OCI-LY7 (cell line): Measurements from ENCODE around the gene RELN. TPM values are rescaled to one million over a fixed set of nuclear protein-coding genes. Genes with fewer than 3 reads are reported as not detected.

ENCODE experiments used
- BruUV-seq: library from RNA; stranded (reverse); fragments of 400-500 nt; replicated peaks from 2 replicates; lab custom pipeline; 2021; lab: Mats Ljungman, UMichigan
- CTCF ChIA-PET: fragments of 300-600 bp; sonication (Branson Sonifier 250); formaldehyde crosslinking; loops from one replicate; lab custom pipeline; 2022; ENCODE audit warnings: antibody characterized with exemption; ENCODE audit not compliant: unreplicated experiment; lab: Charles Lee
- POLR2A ChIA-PET: fragments of 300-600 bp; sonication (Branson Sonifier 250); formaldehyde crosslinking; loops from one replicate; lab custom pipeline; 2022; ENCODE audit warnings: antibody characterized with exemption; lab: Charles Lee
- DNase-seq: peaks from one replicate; pipeline ENCODE4 v3.0.0-alpha.2; 2015; ENCODE audit warnings: low spot score
- H2AFZ ChIP-seq: fragments of 200-600 bp; sonication (generic), shearing (Covaris generic); 2 replicates; pipeline ENCODE4 v1.6.1; 2014; ENCODE audit warnings: mild to moderate bottlenecking, antibody characterized with exemption, low read length, moderate library complexity
- H3K27ac ChIP-seq: fragments of 200-600 bp; sonication (generic); 2 replicates; pipeline ENCODE4 v1.5.1; 2014; ENCODE audit warnings: mixed run types, low read depth, mild to moderate bottlenecking, moderate library complexity, low read length, inconsistent platforms; ENCODE audit not compliant: poor library complexity, severe bottlenecking
- H3K36me3 ChIP-seq: fragments of 200-600 bp; sonication (generic); 2 replicates; pipeline ENCODE4 v1.6.1; 2014; ENCODE audit warnings: mild to moderate bottlenecking, antibody characterized with exemption, low read length, moderate library complexity, mixed read lengths; ENCODE audit not compliant: insufficient read depth
- H3K4me1 ChIP-seq: fragments of 200-600 bp; sonication (generic); 2 replicates; pipeline ENCODE4 v1.5.1; 2014; ENCODE audit warnings: mild to moderate bottlenecking, low read length; ENCODE audit not compliant: insufficient read depth, poor library complexity, severe bottlenecking
- H3K4me2 ChIP-seq: fragments of 200-600 bp; sonication (generic); 2 replicates; pipeline ENCODE4 v1.6.1; 2014; ENCODE audit warnings: mild to moderate bottlenecking, low read length
- H3K4me3 ChIP-seq: fragments of 200-600 bp; sonication (generic); 2 replicates; pipeline ENCODE4 v1.5.1; 2014; ENCODE audit warnings: mild to moderate bottlenecking, low read depth, low read length; ENCODE audit not compliant: poor library complexity, severe bottlenecking
- H3K79me2 ChIP-seq: fragments of 200-600 bp; sonication (generic); 2 replicates; pipeline ENCODE4 v1.6.1; 2016; ENCODE audit warnings: low read depth, mild to moderate bottlenecking, low read length, moderate library complexity, mixed read lengths; ENCODE audit not compliant: insufficient read depth
- H3K9me2 ChIP-seq: fragments of 200-600 bp; sonication (generic); 2 replicates; pipeline ENCODE4 v1.6.1; 2016; ENCODE audit warnings: mild to moderate bottlenecking, low read length, mixed read lengths; ENCODE audit not compliant: insufficient read depth
- H3K9me3 ChIP-seq: fragments of 200-600 bp; sonication (generic); 2 replicates; pipeline ENCODE4 v1.6.1; 2014; ENCODE audit warnings: mild to moderate bottlenecking, mixed run types, low read length, mixed read lengths
- H4K20me1 ChIP-seq: fragments of 200-600 bp; sonication (generic); 2 replicates; pipeline ENCODE4 v1.6.1; 2014; ENCODE audit warnings: mild to moderate bottlenecking, antibody characterized with exemption, low read length, moderate library complexity, mixed read lengths; ENCODE audit not compliant: insufficient read depth
- CTCF ChIP-seq: fragments of 200-600 bp; sonication (generic); conservative IDR thresholded peaks from 2 replicates; pipeline ENCODE4 v1.5.1; 2014; ENCODE audit warnings: mild to moderate bottlenecking, antibody characterized with exemption, low read length, moderate library complexity, mixed read lengths
- EZH2phosphoT487 ChIP-seq: fragments of 200-600 bp; sonication (generic); IDR thresholded peaks from 2 replicates; pipeline ENCODE4 v1.6.1; 2018; ENCODE audit warnings: low read depth, borderline replicate concordance, mild to moderate bottlenecking, mixed run types, antibody characterized with exemption, low read length, moderate library complexity, mixed read lengths
- intact Hi-C: fragments of 100-400 bp; cut with micrococcal nuclease; formaldehyde crosslinking; loops from one replicate; pipeline ENCODE4 v1.10.0; 2022; ENCODE audit not compliant: unreplicated experiment
- total RNA-seq, 2 experiments: library from RNA; depleted of rRNA in 1 of 2; stranded (reverse); fragments of >200 nt in 1 of 2; shearing (Covaris generic) in 1 of 2; gene quantifications; 2 replicates each; pipeline ENCODE4 v1.2.3, GENCODE V29; 2014 to 2022

Gene RELN
- total RNA-seq, 2 experiments from 2014 or later = not detected

- H3K27ac ChIP-seq = no peak overlapping the region
- no peak overlapping the region for H3K4me2 ChIP-seq
- H3K9me3 ChIP-seq = no peaks in the 10 kb centered on the region
- no TSS peak for BruUV-seq
- no peaks in the 10 kb centered on the region for H3K36me3 ChIP-seq
- H4K20me1 ChIP-seq = no peaks in the 10 kb centered on the region
- no peaks in the 10 kb centered on the region for H3K9me2 ChIP-seq
- H2AFZ ChIP-seq = no peak overlapping the region
- DNase-seq = no peak
- no peaks in the 10 kb centered on the region for H3K79me2 ChIP-seq
- POLR2A ChIA-PET = no interaction called here
- intact Hi-C loops = no loop called here
- H3K4me3 ChIP-seq = no peak overlapping the region
- TF ChIP-seq CTCF (no peak), EZH2phosphoT487 (no peak)
- CTCF ChIA-PET = no interaction called here
- no peaks in the 10 kb centered on the region for H3K4me1 ChIP-seq
Measured at GRCh38 chr7:103894656-103895596, 94.5 kb downstream of the RELN start.

- DNase-seq = no peak
- intact Hi-C loops = no loop called here
- Histone ChIP-seq H3K4me1 (no peaks in the 10 kb centered on the region), H3K36me3 (no peaks in the 10 kb centered on the region), H2AFZ (no peak overlapping the region), H3K4me3 (no peak overlapping the region), H3K79me2 (no peaks in the 10 kb centered on the region), H3K4me2 (no peak overlapping the region), H4K20me1 (no peaks in the 10 kb centered on the region), H3K27ac (no peak overlapping the region), H3K9me2 (no peaks in the 10 kb centered on the region), H3K9me3 (no peaks in the 10 kb centered on the region)
- BruUV-seq = no TSS peak
- TF ChIP-seq EZH2phosphoT487 = no peak
- TF ChIP-seq CTCF = no peak
- POLR2A ChIA-PET = no interaction called here
- CTCF ChIA-PET = no interaction called here
Measured at GRCh38 chr7:103893350-103893749, 96.1 kb downstream of the RELN start.

- Histone ChIP-seq H3K27ac (no peak overlapping the region), H3K9me3 (no peaks in the 10 kb centered on the region), H3K4me1 (no peaks in the 10 kb centered on the region), H3K4me2 (no peak overlapping the region), H3K9me2 (no peaks in the 10 kb centered on the region), H3K79me2 (no peaks in the 10 kb centered on the region), H3K36me3 (no peaks in the 10 kb centered on the region), H4K20me1 (no peaks in the 10 kb centered on the region), H2AFZ (no peak overlapping the region), H3K4me3 (no peak overlapping the region)
- ChIA-PET CTCF (no interaction called here), POLR2A (interaction anchor here (1.2 kb wide), 1 partner anchor 9 kb away, joined by 4 read pairs; no protein-coding TSS in a partner anchor)
- BruUV-seq = no TSS peak
- DNase-seq = no peak
- intact Hi-C loops = no loop called here
- no peak for TF ChIP-seq CTCF
- no peak for TF ChIP-seq EZH2phosphoT487
Measured at GRCh38 chr7:103889451-103889850, 100.0 kb downstream of the RELN start.
